CD8-positive, alpha-beta memory T cell (primary cell): ENCODE results near the gene FOS. TPM values are rescaled to one million over a fixed set of nuclear protein-coding genes. Genes with fewer than 3 reads are reported as not detected.
A peak's percentile ranks its signal among the peaks of the same experiment; 100 is the strongest.

ENCODE experiments used
- CTCF ChIA-PET: fragments of 350-600 bp; sonication (Branson Sonifier 250); formaldehyde crosslinking; loops from one replicate; lab custom pipeline; 2021; ENCODE audit warnings: antibody characterized with exemption; lab: Charles Lee
- POLR2A ChIA-PET: fragments of 350-600 bp; sonication (Branson Sonifier 250); formaldehyde crosslinking; loops from one replicate; lab custom pipeline; 2021; ENCODE audit warnings: antibody characterized with exemption; lab: Charles Lee
- DNase-seq, 5 donors: peaks; one replicate each; pipeline versions ENCODE4 v3.0.0 to v3.0.0-alpha.2; 2020 to 2022; ENCODE audit warnings: mixed read lengths in 1 of 5
- H3K27ac ChIP-seq: one replicate; pipeline ENCODE4 v1.7.0; 2013; ENCODE audit warnings: low read depth, mild to moderate bottlenecking, low read length, moderate library complexity
- H3K27me3 ChIP-seq: 2 replicates; pipeline ENCODE4 v1.7.0; 2013; ENCODE audit warnings: low read length, mild to moderate bottlenecking; ENCODE audit not compliant: insufficient read depth, poor library complexity, severe bottlenecking
- H3K36me3 ChIP-seq: 2 replicates; pipeline ENCODE4 v1.7.0; 2013; ENCODE audit warnings: mild to moderate bottlenecking, low read length, moderate library complexity; ENCODE audit not compliant: insufficient read depth
- H3K4me1 ChIP-seq: 2 replicates; pipeline ENCODE4 v1.7.0; 2013; ENCODE audit warnings: mild to moderate bottlenecking, low read length, moderate library complexity; ENCODE audit not compliant: insufficient read depth
- H3K4me3 ChIP-seq: 2 replicates; pipeline ENCODE4 v1.7.0; 2013; ENCODE audit warnings: mild to moderate bottlenecking, low read length
- H3K9me3 ChIP-seq: 2 replicates; pipeline ENCODE4 v1.7.0; 2013; ENCODE audit warnings: mild to moderate bottlenecking, low read length
- H3K27ac Mint-ChIP-seq, 8 donors: one replicate each; pipeline ENCODE4 v1.8.0; 2020 to 2021; ENCODE audit warnings: mixed read lengths in 8 of 8, mild to moderate bottlenecking in 6 of 8, inconsistent platforms in 3 of 8, moderate library complexity in 3 of 8
- H3K27me3 Mint-ChIP-seq, 2 donors: one replicate each; pipeline ENCODE4 v1.8.0; 2020 to 2021; ENCODE audit warnings: mixed read lengths in 2 of 2, mild to moderate bottlenecking in 1 of 2, moderate library complexity in 1 of 2
- H3K36me3 Mint-ChIP-seq, 3 donors: one replicate each; pipeline ENCODE4 v1.8.0; 2020 to 2021; ENCODE audit warnings: mixed read lengths in 3 of 3, inconsistent platforms in 1 of 3, mild to moderate bottlenecking in 1 of 3
- H3K4me1 Mint-ChIP-seq, 3 donors: one replicate each; pipeline ENCODE4 v1.8.0; 2020 to 2021; ENCODE audit warnings: mixed read lengths in 3 of 3, inconsistent platforms in 1 of 3, mild to moderate bottlenecking in 1 of 3
- H3K4me3 Mint-ChIP-seq, 7 donors: one replicate each; pipeline ENCODE4 v1.8.0; 2020 to 2021; ENCODE audit warnings: mixed read lengths in 7 of 7, mild to moderate bottlenecking in 6 of 7, moderate library complexity in 4 of 7, inconsistent platforms in 2 of 7
- H3K9me3 Mint-ChIP-seq, 5 donors: one replicate each; pipeline ENCODE4 v1.8.0; 2020 to 2022; ENCODE audit warnings: mixed read lengths in 5 of 5, mild to moderate bottlenecking in 3 of 5, moderate library complexity in 2 of 5, inconsistent platforms in 1 of 5
- polyA plus RNA-seq: library from polyadenylated mRNA; unstranded; fragments of 300-500 nt; fragmentation: Illumina TruSeq; gene quantifications from one replicate; pipeline ENCODE4 v1.2.3, GENCODE V29; 2021
- total RNA-seq, 2 experiments: library from RNA; stranded (reverse); gene quantifications; one replicate each; pipeline ENCODE4 v1.2.3, GENCODE V29; 2021

The FOS gene
- total and polyA plus RNA-seq, 3 experiments from 2014 or later, result 15.2 to 768 (median 16.8) TPM

DNA sequence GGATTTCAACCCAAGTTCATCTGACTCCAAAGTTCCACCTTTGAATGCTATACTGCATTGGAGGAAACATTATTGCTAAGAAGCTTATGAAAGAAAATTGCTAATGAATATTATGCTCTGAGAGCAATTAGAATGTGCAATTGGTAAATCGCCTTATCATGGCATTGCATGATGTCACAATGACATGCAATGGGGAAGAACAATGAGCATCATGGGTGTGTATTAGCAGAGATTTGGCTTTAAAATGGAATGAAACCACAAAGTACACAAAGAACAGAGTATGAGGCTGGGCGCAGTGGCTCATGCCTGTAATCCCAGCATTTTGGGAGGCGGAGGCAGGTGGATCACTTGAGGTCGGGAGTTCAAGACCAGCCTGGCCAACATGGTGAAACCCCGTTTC, 34.7 kb downstream of the FOS start:
- Histone ChIP-seq H3K4me3 (no peak overlapping the region), H3K4me1 (no peaks in the 10 kb centered on the region), H3K27ac (no peak overlapping the region), H3K27me3 (no peaks in the 10 kb centered on the region), H3K9me3 (no peaks in the 10 kb centered on the region), H3K36me3 (no peaks in the 10 kb centered on the region)
- H3K4me1 Mint-ChIP-seq, result peaks cover 0 to 3% (median 0%) of the 10 kb centered on the region in 3 donors
- no peak overlapping the region for H3K4me3 Mint-ChIP-seq
- ChIA-PET CTCF (interaction anchor here (0.9 kb wide), 1 partner anchor 174 kb away, joined by 3 read pairs; no protein-coding TSS in a partner anchor), POLR2A (no interaction called here)
- H3K27ac Mint-ChIP-seq, result no peak overlapping the region
- no peaks in the 10 kb centered on the region for H3K36me3 Mint-ChIP-seq
- H3K27me3 Mint-ChIP-seq, result peaks cover 6 to 10% of the 10 kb centered on the region in 2 donors
- no peaks in the 10 kb centered on the region for H3K9me3 Mint-ChIP-seq
- DNase-seq, result no peak

DNA sequence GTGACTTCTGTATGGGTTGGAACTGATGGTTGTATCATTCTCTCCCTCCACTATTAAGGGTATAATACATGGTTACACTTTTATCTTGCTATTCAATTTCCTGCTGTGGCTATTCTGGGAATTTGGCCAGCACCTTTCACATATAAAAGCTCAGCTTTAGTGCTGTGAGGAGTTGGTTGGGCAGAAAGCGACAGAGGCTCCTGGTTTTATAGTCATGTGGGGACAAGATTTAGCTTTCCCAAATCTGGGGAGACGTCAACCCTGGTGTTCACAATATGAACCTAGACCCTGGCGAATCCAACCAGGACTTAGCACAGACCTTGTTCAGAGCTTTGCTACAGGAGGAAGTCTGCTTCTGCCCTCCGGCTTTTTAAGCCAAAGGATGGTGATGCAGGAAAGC, 36.5 kb downstream of the FOS start:
- H3K9me3 Mint-ChIP-seq, result no peaks in the 10 kb centered on the region
- Histone ChIP-seq H3K4me3 (no peak overlapping the region), H3K9me3 (no peaks in the 10 kb centered on the region), H3K4me1 (no peaks in the 10 kb centered on the region), H3K27me3 (no peaks in the 10 kb centered on the region), H3K36me3 (no peaks in the 10 kb centered on the region), H3K27ac (no peak overlapping the region)
- no peaks in the 10 kb centered on the region for H3K36me3 Mint-ChIP-seq
- H3K27ac Mint-ChIP-seq, result no peak overlapping the region
- H3K4me3 Mint-ChIP-seq, result no peak overlapping the region
- peaks cover 6 to 10% of the 10 kb centered on the region in 2 donors for H3K27me3 Mint-ChIP-seq
- CTCF ChIA-PET, result interaction anchor here (1.1 kb wide), 1 partner anchor 11 kb away, joined by 3 read pairs; no protein-coding TSS in a partner anchor
- DNase-seq, result no peak
- H3K4me1 Mint-ChIP-seq, result peaks cover 0 to 3% (median 0%) of the 10 kb centered on the region in 3 donors
- POLR2A ChIA-PET, result no interaction called here

GRCh38 chr14:75317148-75317547, 38.5 kb downstream of the FOS start:
- H3K4me3 Mint-ChIP-seq, result no peak overlapping the region
- Histone ChIP-seq H3K4me1 (no peaks in the 10 kb centered on the region), H3K9me3 (no peaks in the 10 kb centered on the region), H3K36me3 (no peaks in the 10 kb centered on the region), H3K27me3 (no peaks in the 10 kb centered on the region), H3K4me3 (no peak overlapping the region), H3K27ac (no peak overlapping the region)
- ChIA-PET CTCF (no interaction called here), POLR2A (no interaction called here)
- H3K36me3 Mint-ChIP-seq, result no peaks in the 10 kb centered on the region
- H3K9me3 Mint-ChIP-seq, result no peaks in the 10 kb centered on the region
- H3K27ac Mint-ChIP-seq, result peak overlapping the region in 1 of 8 donors; percentile 43
- H3K27me3 Mint-ChIP-seq, result peaks cover 3 to 16% of the 10 kb centered on the region in 2 donors
- no peak for DNase-seq
- no peaks in the 10 kb centered on the region for H3K4me1 Mint-ChIP-seq

- ChIA-PET POLR2A (no interaction called here), CTCF (interaction anchor here (0.6 kb wide), 1 partner anchor 9 kb away, joined by 4 read pairs; no protein-coding TSS in a partner anchor)
- no peak overlapping the region for H3K4me3 Mint-ChIP-seq
- Histone ChIP-seq H3K4me1 (no peaks in the 10 kb centered on the region), H3K36me3 (no peaks in the 10 kb centered on the region), H3K4me3 (no peak overlapping the region), H3K27me3 (no peaks in the 10 kb centered on the region), H3K9me3 (no peaks in the 10 kb centered on the region), H3K27ac (no peak overlapping the region)
- no peak for DNase-seq
- no peak overlapping the region for H3K27ac Mint-ChIP-seq
- H3K4me1 Mint-ChIP-seq, result no peaks in the 10 kb centered on the region
- peaks cover 3 to 17% of the 10 kb centered on the region in 2 donors for H3K27me3 Mint-ChIP-seq
- no peaks in the 10 kb centered on the region for H3K9me3 Mint-ChIP-seq
- H3K36me3 Mint-ChIP-seq, result no peaks in the 10 kb centered on the region
These were observed 39.7 kb downstream of the FOS start for GRCh38 chr14:75318353-75318752.

DNA sequence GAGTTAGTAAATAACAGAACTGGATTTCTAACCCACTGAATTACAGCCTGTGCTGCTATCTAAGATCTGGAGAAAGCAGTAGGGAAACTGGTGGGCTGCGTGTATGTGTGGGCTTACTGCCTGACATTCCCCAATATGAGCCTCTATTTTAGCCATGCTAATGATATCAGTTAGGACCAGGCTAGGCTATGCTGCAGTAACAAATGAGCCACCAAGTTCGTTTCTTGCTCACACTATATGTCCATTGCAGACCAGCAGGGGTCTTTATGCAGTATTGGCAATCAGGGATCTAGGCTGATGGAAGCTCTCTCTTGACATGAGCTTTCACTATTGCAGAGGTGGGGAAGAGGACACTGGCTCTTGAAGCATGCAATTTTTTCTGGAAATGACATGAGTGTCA, 40.4 kb downstream of the FOS start:
- Mint-ChIP-seq H3K4me3 (no peak overlapping the region), H3K4me1 (no peaks in the 10 kb centered on the region), H3K9me3 (no peaks in the 10 kb centered on the region), H3K27ac (no peak overlapping the region), H3K27me3 (peaks cover 7 to 17% of the 10 kb centered on the region in 2 donors), H3K36me3 (no peaks in the 10 kb centered on the region)
- ChIA-PET CTCF (no interaction called here), POLR2A (no interaction called here)
- DNase-seq, result no peak
- Histone ChIP-seq H3K4me3 (no peak overlapping the region), H3K27me3 (no peaks in the 10 kb centered on the region), H3K36me3 (no peaks in the 10 kb centered on the region), H3K4me1 (no peaks in the 10 kb centered on the region), H3K27ac (no peak overlapping the region), H3K9me3 (no peaks in the 10 kb centered on the region)

- POLR2A ChIA-PET, result no interaction called here
- H3K27ac ChIP-seq, result no peak overlapping the region
These were observed 41.6 kb downstream of the FOS start for GRCh38 chr14:75320196-75320595.

DNA sequence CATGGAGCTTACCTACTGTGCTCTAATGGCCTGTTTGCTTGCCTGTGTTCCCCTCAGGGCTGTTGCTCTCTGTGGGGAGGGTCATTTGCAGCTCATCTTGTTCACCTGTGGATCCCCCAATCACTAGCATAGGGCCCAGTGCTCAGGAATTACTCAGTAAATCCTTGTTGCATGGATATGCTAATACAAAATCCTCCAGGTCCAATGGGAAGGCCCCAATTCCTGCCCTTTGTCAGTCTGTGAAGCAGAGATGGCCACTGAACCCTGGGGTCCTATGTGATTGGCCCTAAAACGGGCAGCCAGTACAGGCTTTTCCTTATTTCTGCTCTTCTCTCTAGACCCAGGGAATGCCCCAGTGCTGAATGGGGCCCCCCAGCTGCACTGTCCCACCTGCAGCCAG, 44.1 kb downstream of the FOS start:
- CTCF ChIA-PET, result no interaction called here
- Mint-ChIP-seq H3K9me3 (no peaks in the 10 kb centered on the region), H3K27ac (no peak overlapping the region), H3K4me1 (no peaks in the 10 kb centered on the region), H3K4me3 (no peak overlapping the region), H3K27me3 (peaks cover 6 to 10% of the 10 kb centered on the region in 2 donors), H3K36me3 (no peaks in the 10 kb centered on the region)
- no peak for DNase-seq
- Histone ChIP-seq H3K4me3 (no peak overlapping the region), H3K36me3 (no peaks in the 10 kb centered on the region), H3K4me1 (no peaks in the 10 kb centered on the region), H3K27ac (no peak overlapping the region), H3K27me3 (no peaks in the 10 kb centered on the region), H3K9me3 (no peaks in the 10 kb centered on the region)
- POLR2A ChIA-PET, result no interaction called here

More at GRCh38 chr14:75320196-75320595, 41.6 kb downstream of the FOS start:
- Mint-ChIP-seq H3K36me3 (no peaks in the 10 kb centered on the region), H3K4me1 (no peaks in the 10 kb centered on the region), H3K27ac (no peak overlapping the region), H3K9me3 (no peaks in the 10 kb centered on the region), H3K27me3 (peaks cover 10 to 20% of the 10 kb centered on the region in 2 donors), H3K4me3 (no peak overlapping the region)
- H3K36me3 ChIP-seq, result no peaks in the 10 kb centered on the region
- H3K4me1 ChIP-seq, result no peaks in the 10 kb centered on the region
- no peak overlapping the region for H3K4me3 ChIP-seq
- H3K9me3 ChIP-seq, result no peaks in the 10 kb centered on the region
- no peaks in the 10 kb centered on the region for H3K27me3 ChIP-seq
- CTCF ChIA-PET, result interaction anchor here (1.4 kb wide), 2 partner anchors 12 to 241 kb away, joined by 3 to 4 read pairs; no protein-coding TSS in a partner anchor
- no peak for DNase-seq

DNA sequence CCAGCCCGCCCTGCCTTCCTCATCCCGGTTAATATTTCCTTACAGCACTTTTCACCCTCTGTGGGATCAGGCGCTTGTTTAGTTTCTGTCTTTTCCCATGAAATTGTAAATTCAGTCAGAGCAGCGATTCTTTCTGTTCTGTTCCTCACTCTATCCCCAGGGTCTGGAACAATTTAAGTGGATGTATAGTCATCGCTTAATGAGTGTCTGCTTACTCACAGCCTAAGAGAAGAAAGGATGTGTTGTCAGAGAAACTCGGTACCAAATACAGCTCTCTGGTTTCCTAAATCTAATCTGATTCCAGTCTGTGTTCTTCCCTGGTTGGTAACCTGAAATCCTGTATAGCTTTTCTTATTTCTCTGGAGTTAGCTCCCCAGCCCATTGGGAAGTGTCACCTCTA, 44.9 kb downstream of the FOS start:
- Histone ChIP-seq H3K9me3 (no peaks in the 10 kb centered on the region), H3K4me1 (no peaks in the 10 kb centered on the region), H3K36me3 (no peaks in the 10 kb centered on the region), H3K27me3 (no peaks in the 10 kb centered on the region), H3K27ac (no peak overlapping the region), H3K4me3 (no peak overlapping the region)
- H3K36me3 Mint-ChIP-seq, result no peaks in the 10 kb centered on the region
- no peaks in the 10 kb centered on the region for H3K4me1 Mint-ChIP-seq
- H3K9me3 Mint-ChIP-seq, result no peaks in the 10 kb centered on the region
- no peak for DNase-seq
- POLR2A ChIA-PET, result no interaction called here
- CTCF ChIA-PET, result interaction anchor here (2.0 kb wide), 1 partner anchor 15 kb away, joined by 7 read pairs; no protein-coding TSS in a partner anchor
- no peak overlapping the region for H3K27ac Mint-ChIP-seq
- no peak overlapping the region for H3K4me3 Mint-ChIP-seq
- H3K27me3 Mint-ChIP-seq, result peaks cover 6 to 15% of the 10 kb centered on the region in 2 donors
